PC-9 (cell line): ENCODE measurements around the gene MTMR3. TPM values are rescaled to one million over a fixed set of nuclear protein-coding genes. Genes with fewer than 3 reads are reported as not detected.

Experiments used
- BruUV-seq: library from RNA; stranded (reverse); fragments of 400-500 nt; replicated peaks from 2 replicates; lab custom pipeline; 2021; lab: Mats Ljungman, UMichigan
- CTCF ChIA-PET: fragments of 300-600 bp; sonication (Branson Sonifier 250); formaldehyde crosslinking; loops from one replicate; lab custom pipeline; 2022; ENCODE audit warnings: antibody characterized with exemption; lab: Charles Lee
- POLR2A ChIA-PET: fragments of 300-600 bp; sonication (Branson Sonifier 250); formaldehyde crosslinking; loops from one replicate; lab custom pipeline; 2022; ENCODE audit warnings: antibody characterized with exemption; ENCODE audit not compliant: unreplicated experiment; lab: Charles Lee
- DNase-seq, 2 experiments: peaks; one replicate each; pipeline versions ENCODE4 v3.0.0 to v3.0.0-alpha.2; 2015 to 2022; ENCODE audit warnings: mixed read lengths in 1 of 2
- H2AFZ ChIP-seq: fragments of 200-600 bp; sonication (generic); 2 replicates; pipeline ENCODE4 v1.8.1; 2017; ENCODE audit warnings: antibody characterized with exemption
- H3F3A ChIP-seq: fragments of 200-600 bp; sonication (generic); 2 replicates; pipeline ENCODE4 v1.8.1; 2017; ENCODE audit warnings: antibody characterized with exemption, mild to moderate bottlenecking, low read depth; ENCODE audit not compliant: insufficient read depth
- H3K27ac ChIP-seq: fragments of 200-600 bp; sonication (generic); 2 replicates; pipeline ENCODE4 v1.6.1; 2016; ENCODE audit warnings: mixed run types
- H3K27me3 ChIP-seq: fragments of 200-600 bp; sonication (generic); 2 replicates; pipeline ENCODE4 v1.6.1; 2016; ENCODE audit warnings: low read depth, mixed run types; ENCODE audit not compliant: insufficient read depth
- H3K36me3 ChIP-seq: fragments of 200-600 bp; sonication (generic); 2 replicates; pipeline ENCODE4 v1.6.1; 2016; ENCODE audit warnings: low read depth, mixed run types
- H3K4me1 ChIP-seq: fragments of 200-600 bp; sonication (generic); replicated peaks from 2 replicates; pipeline ENCODE4 v1.6.1; 2016; ENCODE audit warnings: mixed run types; ENCODE audit not compliant: insufficient read depth
- H3K4me2 ChIP-seq: fragments of 200-600 bp; sonication (generic); 2 replicates; pipeline ENCODE4 v1.6.1; 2017; ENCODE audit warnings: mixed run types
- H3K4me3 ChIP-seq: fragments of 200-600 bp; sonication (generic); 2 replicates; pipeline ENCODE4 v1.6.1; 2016; ENCODE audit warnings: mixed run types
- H3K79me2 ChIP-seq: fragments of 200-600 bp; sonication (generic); 2 replicates; pipeline ENCODE4 v1.6.1; 2017; ENCODE audit warnings: low read depth, mixed run types
- H3K9me2 ChIP-seq: fragments of 200-600 bp; sonication (generic); 2 replicates; pipeline ENCODE4 v1.8.1; 2017; ENCODE audit warnings: mild to moderate bottlenecking; ENCODE audit not compliant: insufficient read depth
- H3K9me3 ChIP-seq: fragments of 200-600 bp; sonication (generic); 2 replicates; pipeline ENCODE4 v1.8.1; 2016; ENCODE audit warnings: low read depth; ENCODE audit not compliant: insufficient read depth
- H4K20me1 ChIP-seq: fragments of 200-600 bp; sonication (generic); 2 replicates; pipeline ENCODE4 v1.8.1; 2017; ENCODE audit not compliant: insufficient read depth
- EZH2 ChIP-seq: fragments of 200-600 bp; sonication (generic); IDR thresholded peaks from 2 replicates; pipeline ENCODE4 v1.8.0; 2017; ENCODE audit warnings: antibody characterized with exemption, low read depth
- intact Hi-C: fragments of 100-400 bp; cut with micrococcal nuclease; formaldehyde crosslinking; loops from one replicate; pipeline ENCODE4 v1.10.0; 2022; ENCODE audit not compliant: unreplicated experiment
- total RNA-seq: library from RNA; stranded (reverse); gene quantifications from 2 replicates; pipeline ENCODE4 v1.2.3, GENCODE V29; 2021
- TF ChIP-seq, protein P1 (sequence below): fragments of 200-600 bp; sonication (generic); conservative IDR thresholded peaks from 2 replicates; pipeline ENCODE4 v1.6.1; 2017; ENCODE audit warnings: mixed run types, antibody characterized with exemption, mild to moderate bottlenecking, moderate library complexity

The MTMR3 gene
- total RNA-seq, 1 experiment from 2014 or later, result 28.1 TPM

DNA sequence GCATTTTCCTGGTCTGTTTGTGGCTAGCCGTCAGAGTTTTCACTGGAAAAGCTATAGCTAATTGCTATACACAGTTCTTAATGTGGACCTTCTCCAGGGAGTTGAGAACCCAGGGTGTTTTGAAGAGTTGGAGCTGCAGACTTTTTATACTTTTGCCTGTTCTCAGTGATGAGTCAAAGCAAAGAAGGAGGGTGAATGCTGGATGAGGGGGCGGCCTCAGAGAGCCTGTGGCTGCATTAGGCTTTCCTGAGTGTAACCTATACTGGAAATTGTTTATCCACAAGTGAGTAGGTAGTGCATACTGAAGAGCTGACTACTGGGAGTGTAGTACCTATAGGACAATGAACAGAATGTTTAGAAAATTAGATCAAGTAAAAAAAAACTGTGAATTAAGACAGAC lies 117.6 kb downstream of the MTMR3 start:
- H2AFZ ChIP-seq, result no peak overlapping the region
- intact Hi-C loops, result no loop called here

DNA sequence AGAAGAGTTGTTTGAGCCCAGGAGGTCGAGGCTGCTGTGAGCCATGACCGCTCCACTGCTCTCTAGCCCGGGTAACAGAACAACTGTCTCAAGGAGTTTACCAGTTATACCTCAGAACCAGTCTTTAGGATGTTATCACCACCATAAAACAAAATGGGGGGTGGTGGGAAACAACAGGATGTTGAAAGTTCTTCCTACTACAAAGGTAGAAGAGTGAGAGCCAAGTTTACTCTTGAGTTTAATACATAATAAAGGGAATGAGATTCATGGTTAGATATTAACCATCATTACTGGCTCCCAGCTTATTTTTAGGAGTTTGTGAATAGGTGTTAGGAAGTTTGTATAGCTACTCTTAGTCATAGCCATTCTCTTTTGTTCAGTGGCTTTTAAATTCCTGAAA lies 118.5 kb downstream of the MTMR3 start:
- H3K9me2 ChIP-seq, result no peaks in the 10 kb centered on the region
- no peak overlapping the region for H3K4me2 ChIP-seq
- ChIA-PET CTCF (interaction anchor here (1.0 kb wide), 1 partner anchor 11 kb away, joined by 8 read pairs; no protein-coding TSS in a partner anchor), POLR2A (no interaction called here)
- H3K9me3 ChIP-seq, result no peaks in the 10 kb centered on the region
- no peaks in the 10 kb centered on the region for H4K20me1 ChIP-seq
- H3K79me2 ChIP-seq, result peaks cover 16% of the 10 kb centered on the region
- no peak overlapping the region for H3K27ac ChIP-seq
- H3K27me3 ChIP-seq, result no peaks in the 10 kb centered on the region
- BruUV-seq, result no TSS peak
- no peak overlapping the region for H2AFZ ChIP-seq
- peaks cover 11% of the 10 kb centered on the region; the same call in 1 of the 2 replicates for H3F3A ChIP-seq
- no peak for DNase-seq
- H3K4me3 ChIP-seq, result no peak overlapping the region
- intact Hi-C loops, result no loop called here
- TF ChIP-seq EZH2, result no peak
- TF ChIP-seq, protein P1, sequence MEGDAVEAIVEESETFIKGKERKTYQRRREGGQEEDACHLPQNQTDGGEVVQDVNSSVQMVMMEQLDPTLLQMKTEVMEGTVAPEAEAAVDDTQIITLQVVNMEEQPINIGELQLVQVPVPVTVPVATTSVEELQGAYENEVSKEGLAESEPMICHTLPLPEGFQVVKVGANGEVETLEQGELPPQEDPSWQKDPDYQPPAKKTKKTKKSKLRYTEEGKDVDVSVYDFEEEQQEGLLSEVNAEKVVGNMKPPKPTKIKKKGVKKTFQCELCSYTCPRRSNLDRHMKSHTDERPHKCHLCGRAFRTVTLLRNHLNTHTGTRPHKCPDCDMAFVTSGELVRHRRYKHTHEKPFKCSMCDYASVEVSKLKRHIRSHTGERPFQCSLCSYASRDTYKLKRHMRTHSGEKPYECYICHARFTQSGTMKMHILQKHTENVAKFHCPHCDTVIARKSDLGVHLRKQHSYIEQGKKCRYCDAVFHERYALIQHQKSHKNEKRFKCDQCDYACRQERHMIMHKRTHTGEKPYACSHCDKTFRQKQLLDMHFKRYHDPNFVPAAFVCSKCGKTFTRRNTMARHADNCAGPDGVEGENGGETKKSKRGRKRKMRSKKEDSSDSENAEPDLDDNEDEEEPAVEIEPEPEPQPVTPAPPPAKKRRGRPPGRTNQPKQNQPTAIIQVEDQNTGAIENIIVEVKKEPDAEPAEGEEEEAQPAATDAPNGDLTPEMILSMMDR, result no peak
- H3K36me3 ChIP-seq, result peaks cover 14% of the 10 kb centered on the region; the same call in 1 of the 2 replicates
- peaks cover under 1% of the 10 kb centered on the region; the same call in 1 of the 2 replicates for H3K4me1 ChIP-seq

More for the DNA sequence above, 117.6 kb downstream of the MTMR3 start:
- DNase-seq, result no peak
- no peaks in the 10 kb centered on the region for H3K9me3 ChIP-seq
- ChIA-PET CTCF (no interaction called here), POLR2A (no interaction called here)
- peaks cover 10% of the 10 kb centered on the region for H3K4me1 ChIP-seq
- H3K9me2 ChIP-seq, result no peaks in the 10 kb centered on the region
- peaks cover 24% of the 10 kb centered on the region for H3K79me2 ChIP-seq
- H3K4me2 ChIP-seq, result no peak overlapping the region
- H3F3A ChIP-seq, result peaks cover 19% of the 10 kb centered on the region; the same call in 1 of the 2 replicates
- TF ChIP-seq, protein P1, result no peak
- TF ChIP-seq EZH2, result no peak
- H3K27me3 ChIP-seq, result no peaks in the 10 kb centered on the region
- H3K36me3 ChIP-seq, result peaks cover 14% of the 10 kb centered on the region; the same call in 1 of the 2 replicates
- no peak overlapping the region for H3K27ac ChIP-seq
- BruUV-seq, result no TSS peak
- H3K4me3 ChIP-seq, result no peak overlapping the region
- no peaks in the 10 kb centered on the region for H4K20me1 ChIP-seq

DNA sequence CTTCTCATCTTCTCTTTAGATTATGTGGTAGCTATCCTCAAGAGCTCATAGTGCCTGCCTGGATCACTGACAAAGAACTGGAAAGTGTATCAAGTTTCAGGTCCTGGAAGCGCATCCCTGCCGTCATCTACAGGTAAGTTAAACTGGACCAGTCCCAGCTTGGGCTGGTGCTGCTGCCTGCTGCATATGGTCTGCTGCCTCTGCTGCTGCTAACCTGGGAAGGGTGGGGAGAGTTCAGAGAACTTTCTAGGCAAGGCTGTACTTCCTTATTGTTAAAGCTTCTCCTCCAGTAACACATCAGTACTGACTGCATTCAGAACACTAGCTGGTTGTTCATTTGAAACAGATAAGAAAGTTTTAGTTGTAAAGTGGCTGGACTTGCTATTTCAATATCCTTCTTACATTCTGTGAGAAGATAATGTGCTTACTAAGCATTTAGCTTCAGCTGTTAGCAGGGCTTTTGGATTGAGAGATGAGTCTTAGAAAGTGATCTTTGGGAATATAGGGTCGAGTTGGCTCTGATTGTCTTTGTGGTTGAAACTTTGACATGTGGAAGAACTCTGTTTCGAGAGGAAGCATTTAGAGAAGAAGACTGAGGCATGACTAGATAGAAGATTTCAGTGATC lies 120.0 kb downstream of the MTMR3 start:
- intact Hi-C loops, result no loop called here
- H3K27ac ChIP-seq, result no peak overlapping the region
- no peaks in the 10 kb centered on the region for H4K20me1 ChIP-seq
- no peak overlapping the region for H2AFZ ChIP-seq
- H3K4me2 ChIP-seq, result no peak overlapping the region
- H3K79me2 ChIP-seq, result peaks cover 5% of the 10 kb centered on the region; the same call in 1 of the 2 replicates
- H3K9me3 ChIP-seq, result no peaks in the 10 kb centered on the region
- ChIA-PET POLR2A (no interaction called here), CTCF (interaction anchor here (0.6 kb wide), 1 partner anchor 367 kb away, joined by 3 read pairs; no protein-coding TSS in a partner anchor)
- no peaks in the 10 kb centered on the region for H3K4me1 ChIP-seq
- H3F3A ChIP-seq, result peaks cover 11% of the 10 kb centered on the region; the same call in 1 of the 2 replicates
- no peaks in the 10 kb centered on the region for H3K9me2 ChIP-seq
- H3K36me3 ChIP-seq, result peaks cover 14% of the 10 kb centered on the region; the same call in 1 of the 2 replicates
- DNase-seq, result no peak
- H3K4me3 ChIP-seq, result no peak overlapping the region
- no TSS peak for BruUV-seq
- no peaks in the 10 kb centered on the region for H3K27me3 ChIP-seq
- no peak for TF ChIP-seq EZH2
- TF ChIP-seq, protein P1, result no peak
